Ramos (cell line): ENCODE data around the gene SCGB1A1.

Experiments used
- in situ Hi-C: fragments of 300-500 bp; cut with MboI; formaldehyde crosslinking; loops from one replicate; pipeline ENCODE4 v1.14.3; 2022; ENCODE audit warnings: low sequenced_read_pairs; ENCODE audit not compliant: unreplicated experiment

Gene SCGB1A1

DNA sequence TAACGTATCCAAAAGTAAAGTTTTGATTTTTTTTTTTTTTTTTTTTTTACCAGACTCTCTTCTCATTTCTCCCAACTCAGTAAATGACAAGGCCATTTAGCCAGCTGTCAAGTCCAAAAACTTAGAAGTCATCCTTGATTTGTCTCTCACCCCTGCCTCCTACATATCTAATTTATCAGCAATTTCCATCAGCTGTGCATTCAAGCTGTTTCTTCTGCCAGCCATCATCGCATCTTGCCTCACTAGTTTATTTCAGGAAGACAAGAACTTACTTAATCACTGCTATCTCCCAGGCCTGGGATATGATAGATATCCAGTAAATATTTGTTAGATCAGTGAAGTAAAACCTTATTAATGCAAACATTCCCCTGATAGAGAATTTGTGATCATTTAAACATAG lies 47.6 kb downstream of the SCGB1A1 start:
- in situ Hi-C loops = no loop called here

DNA sequence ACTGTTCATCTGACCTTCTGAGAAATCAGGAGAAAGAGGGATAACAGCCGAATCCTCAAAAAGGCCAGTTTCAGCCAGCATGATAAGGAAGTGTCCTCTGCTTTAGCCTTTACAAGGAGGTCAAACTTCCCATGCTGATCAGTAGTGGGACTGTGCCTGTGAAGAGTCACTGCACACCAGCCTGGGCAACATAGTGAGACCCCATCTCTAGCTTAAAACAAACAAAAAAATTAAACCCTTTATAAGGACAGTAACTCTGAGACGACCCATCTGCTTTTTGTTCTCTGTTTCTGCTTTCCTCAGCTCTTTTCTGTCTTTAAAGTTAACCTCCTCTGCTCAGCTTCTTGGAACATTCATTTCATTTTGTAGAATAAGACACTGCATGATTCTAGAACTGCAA lies 49.7 kb downstream of the SCGB1A1 start:
- in situ Hi-C loops = no loop called here

DNA sequence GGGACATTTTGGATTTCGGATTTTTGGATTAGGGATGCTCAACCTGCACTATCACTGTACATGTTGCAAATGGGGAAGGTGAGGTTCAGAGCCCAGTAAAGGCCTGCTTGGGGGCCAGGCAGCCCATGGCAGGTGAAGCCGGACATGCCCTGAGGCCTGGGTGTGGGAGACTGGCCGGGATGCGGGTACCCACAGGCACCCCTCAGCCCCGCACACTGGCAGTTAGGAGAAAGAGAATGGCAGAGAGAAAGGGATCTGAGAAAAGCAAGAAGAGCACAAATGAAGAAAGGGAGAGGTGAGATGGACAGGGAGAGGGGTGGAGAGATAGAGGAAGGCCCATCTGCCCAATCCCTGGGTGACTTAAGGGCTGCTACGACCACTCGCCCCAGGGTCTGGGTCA lies 52.8 kb downstream of the SCGB1A1 start:
- in situ Hi-C loops = no loop called here

DNA sequence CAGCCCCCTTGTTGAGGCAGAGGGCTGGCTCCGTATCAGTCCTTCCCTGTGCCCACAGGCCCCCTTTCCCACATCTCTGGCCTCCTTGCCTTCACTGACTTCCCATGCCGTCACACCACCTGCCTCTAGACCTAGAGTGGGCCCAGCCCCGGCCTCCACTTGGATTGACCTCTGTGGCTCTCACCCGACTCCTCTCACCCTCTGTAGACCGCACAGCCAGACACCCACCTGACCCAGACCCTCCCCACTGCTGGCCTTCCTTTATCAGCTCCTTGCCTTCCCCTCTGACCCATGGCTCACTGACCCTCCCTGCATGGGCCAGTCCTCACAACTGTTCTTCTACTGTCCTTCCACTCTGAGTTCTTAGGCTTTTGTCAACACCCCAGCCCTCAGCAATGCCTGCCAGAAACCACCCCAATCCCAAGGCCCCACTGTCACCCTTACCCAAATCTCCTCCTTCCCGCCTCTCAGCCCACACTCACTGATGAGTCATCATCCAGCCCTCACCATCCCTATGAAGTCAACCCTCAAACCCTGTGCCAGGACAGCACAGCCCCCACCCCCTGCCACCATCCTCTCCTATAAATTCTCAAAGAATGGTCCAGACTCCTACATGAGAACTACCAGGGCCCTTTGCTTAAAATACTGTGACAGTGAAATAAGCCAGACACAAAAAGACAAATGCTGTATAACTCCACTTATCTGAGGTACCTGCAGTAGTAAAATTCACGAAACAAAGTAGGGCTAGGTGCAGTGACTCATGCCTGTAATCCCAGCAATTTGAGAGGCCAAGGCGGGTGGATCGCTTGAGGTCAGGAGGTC lies 53.4 kb downstream of the SCGB1A1 start:
- in situ Hi-C loops = no loop called here
